Measurements from ENCODE around the gene TSHZ2.
"Not testable (repeated sequence)": the region's sequence is repeated elsewhere in the genome, so short reads cannot be mapped to it uniquely, and the experiment has no call there.

Gene TSHZ2

DNA sequence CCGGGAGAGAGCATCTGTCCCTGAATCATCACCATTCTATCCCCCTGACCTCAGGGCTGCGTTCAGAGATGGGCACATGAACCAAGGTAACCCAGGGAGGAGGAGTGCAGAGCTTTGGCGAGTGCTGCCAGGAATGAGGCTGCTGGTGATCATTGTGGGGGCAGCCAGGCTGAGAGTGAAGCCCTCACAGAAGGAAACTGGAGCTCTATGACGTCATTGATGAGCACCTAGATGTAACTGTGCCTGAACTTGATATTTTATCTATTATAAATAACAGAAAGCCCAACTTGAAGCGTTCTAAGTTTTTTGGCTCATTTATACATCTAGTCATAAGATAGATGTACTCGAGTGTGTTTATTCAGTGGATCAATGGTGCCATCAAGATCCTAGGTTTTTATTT lies 17.3 kb upstream of the TSHZ2 start:
- no peak for DNase-seq
- intact Hi-C loops (cut with DNase I) = no loop called here

DNA sequence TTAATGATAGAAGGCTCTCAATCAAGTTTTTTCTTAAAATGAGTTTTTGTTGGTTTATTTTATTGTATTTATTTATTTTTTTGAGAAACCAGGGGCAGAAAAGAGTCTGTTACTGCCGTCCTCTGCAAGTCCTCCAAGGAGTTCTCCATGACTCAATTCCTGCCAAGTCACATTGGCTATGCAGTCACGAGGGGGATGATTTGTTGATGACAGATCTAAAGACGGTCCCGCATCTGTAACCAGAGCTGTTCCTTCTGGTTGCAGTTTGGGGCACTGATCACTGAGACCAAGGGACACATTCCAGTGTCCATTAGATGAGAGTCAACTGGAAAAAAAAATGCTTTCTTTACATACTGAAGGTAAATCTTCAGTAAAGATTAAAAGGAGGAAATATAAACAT lies 13.9 kb upstream of the TSHZ2 start:
- intact Hi-C loops (cut with DNase I) = no loop called here
- no peak for DNase-seq

DNA sequence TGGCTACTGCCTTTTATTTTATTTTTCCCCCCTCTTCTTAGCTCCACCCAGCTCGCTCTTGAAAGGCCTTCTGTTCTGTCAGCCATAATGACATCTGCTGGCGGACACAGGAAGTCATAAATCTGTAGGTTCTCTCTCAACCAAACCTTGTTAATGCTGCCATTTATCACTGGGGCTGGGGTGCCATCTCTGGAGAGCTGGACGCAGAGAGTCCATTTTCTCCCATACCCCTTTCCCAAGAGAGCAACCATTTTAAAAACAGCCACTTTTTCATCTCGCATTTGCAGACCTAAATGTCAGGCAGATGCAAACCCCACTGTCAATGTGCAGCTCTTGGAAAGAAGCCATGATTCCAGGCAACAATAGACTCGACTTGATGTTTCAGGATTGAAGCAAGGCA lies 13.0 kb upstream of the TSHZ2 start:
- DNase-seq = peak in 7 of 42 donors; percentile 3 to 38 (median 14)
- intact Hi-C loops (cut with DNase I) = no loop called here

DNA sequence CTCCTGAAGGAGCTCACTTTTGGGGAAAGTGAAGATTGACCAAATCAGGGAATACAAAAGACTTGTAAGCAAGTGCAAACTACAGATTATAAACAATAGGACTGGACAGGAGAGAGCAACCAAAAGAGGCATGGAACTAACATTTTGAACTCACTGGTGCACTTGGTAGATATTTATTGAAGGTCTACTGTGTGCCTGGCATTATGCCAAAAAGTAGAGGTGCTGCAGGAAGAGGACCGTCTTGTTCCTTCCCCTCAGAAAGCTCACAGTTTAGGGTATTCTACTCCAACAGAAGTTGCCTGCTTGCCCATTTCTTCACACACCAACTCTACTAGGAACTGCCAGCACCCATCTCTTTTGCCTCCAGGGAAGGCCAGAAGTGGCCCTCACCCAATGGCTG lies 10.0 kb upstream of the TSHZ2 start:
- intact Hi-C loops (cut with DNase I) = no loop called here
- DNase-seq = no peak

DNA sequence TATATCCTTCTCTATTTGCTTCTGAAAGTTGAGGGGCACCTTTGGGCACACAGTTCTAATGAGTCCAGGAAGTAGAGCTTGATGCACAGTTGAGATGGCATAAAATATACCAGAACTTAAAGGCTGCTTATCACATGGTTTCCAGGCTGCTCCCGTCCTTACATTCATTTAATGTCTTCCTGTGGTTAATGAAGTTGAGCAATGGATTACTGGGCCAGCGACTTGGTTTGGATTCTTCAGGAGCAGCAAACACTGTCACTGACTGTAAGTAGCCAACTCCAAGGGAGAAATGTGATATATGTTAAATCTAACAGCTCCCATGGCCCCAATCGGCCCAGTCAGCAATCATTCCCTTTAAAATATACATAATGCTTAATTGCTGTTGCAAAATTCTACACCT lies 9.0 kb upstream of the TSHZ2 start:
- DNase-seq = no peak
- intact Hi-C loops (cut with DNase I) = no loop called here

DNA sequence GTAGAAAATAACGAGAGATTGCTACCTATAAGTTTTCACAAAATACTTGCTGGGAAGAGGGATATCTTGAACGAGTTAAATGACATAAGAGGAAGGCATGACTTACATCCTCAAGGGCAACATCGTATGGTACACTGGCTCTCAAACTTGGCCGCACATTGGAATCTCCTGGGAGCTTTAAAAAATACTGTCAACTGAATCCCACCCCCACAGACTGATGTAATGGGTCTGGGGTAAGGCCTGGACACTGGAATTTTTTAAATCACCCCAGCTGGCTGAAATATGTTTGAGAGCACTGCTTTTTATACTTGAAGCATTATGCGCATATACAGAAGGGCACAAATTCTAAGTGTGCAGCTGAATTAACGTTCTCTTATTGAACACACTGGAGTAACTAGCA lies 8.0 kb upstream of the TSHZ2 start:
- intact Hi-C loops (cut with DNase I) = no loop called here
- DNase-seq = no peak

DNA sequence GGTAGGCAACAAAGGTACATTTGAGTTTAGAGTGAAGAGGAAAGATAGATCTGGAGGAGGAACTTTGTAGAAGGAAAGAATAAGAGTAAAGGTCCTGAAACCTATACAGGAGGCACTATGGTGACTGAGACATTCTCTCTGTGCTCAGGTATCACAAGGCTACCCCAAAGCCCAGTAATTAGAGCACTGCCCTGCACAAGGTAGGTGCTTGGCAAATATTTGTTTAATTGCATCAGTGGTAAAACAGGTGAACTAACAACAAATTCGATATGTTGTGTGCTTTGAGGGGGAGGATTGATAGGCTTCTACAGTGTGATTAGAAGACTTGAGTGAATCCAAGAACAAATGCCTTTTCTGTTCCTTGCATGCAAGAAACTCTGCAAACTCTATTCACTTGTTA lies 6.8 kb upstream of the TSHZ2 start:
- intact Hi-C loops (cut with DNase I) = no loop called here
- DNase-seq = no peak

DNA sequence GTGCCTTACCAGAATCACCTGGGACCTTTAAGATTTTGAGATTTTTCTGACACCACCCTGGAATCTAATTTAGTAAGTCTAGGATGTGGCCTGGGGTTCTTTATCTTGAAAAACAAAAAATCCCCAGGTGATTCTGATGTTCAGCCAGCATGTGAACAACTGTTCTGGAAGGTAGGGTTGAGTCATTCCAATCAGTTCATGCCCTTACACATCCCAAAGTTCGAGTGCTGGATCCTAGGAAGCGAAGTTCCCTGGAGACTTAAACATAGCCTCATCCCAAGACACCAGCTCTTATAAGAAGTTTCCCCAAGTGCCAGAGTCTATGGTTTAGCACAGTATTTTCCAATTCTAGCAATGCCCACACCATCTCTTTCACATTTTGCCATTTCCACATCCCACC lies 6.3 kb upstream of the TSHZ2 start:
- intact Hi-C loops (cut with DNase I) = no loop called here
- DNase-seq = no peak

DNA sequence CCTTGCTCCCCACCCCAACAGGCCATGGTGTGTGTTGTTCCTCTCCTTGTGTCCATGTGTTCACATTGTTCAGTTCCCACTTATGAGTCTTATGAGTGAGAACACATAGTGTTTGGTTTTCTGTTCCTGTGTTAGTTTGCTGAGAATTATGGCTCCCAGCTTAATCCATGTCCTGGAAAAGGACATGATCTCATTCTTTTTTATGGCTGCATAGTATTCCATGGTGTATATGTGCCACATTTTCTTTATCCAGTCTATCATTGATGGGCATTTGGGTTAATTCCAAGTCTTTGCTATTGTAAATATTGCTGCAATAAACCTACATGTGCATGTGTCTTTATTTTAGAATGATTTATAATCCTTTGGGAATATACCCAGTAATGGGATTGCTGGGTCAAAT lies 5.6 kb upstream of the TSHZ2 start:
- intact Hi-C loops (cut with DNase I); DNase-seq: not testable (repeated sequence)

DNA sequence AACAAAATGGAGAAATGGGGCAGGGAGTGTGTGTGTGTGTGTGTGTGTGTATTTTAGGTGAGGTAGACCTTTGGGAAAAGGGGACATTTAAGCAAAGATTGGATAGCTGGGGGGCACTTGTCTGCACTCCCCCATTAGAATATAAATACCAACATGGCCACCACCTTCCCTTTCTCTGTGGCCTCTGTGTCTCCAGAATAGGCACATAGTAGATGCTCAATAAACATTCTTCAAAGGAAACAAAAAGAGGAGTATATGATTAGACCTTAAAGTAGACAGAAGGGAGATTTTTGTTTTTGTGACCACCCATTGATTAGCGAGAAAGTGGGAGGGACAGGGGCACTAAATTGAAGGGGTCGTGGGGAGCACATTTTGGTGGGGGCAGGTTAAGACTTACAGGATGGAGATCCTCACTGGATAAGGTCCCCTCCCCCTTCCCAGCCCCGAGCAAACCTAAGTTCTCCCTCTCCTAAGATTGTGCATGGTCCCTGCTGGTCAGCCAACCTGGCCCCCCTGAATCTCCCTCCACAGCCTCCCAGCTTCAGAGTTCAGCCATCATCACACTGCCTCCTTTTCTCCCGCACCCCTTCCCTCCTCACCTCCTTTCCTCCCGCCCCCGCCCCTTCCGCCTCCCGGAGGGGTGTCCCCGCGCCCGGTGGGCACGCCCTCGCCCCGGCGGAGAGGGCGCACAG lies 514 bp upstream of the TSHZ2 start:
- DNase-seq = no peak
- intact Hi-C loops (cut with DNase I) = no loop called here

DNA sequence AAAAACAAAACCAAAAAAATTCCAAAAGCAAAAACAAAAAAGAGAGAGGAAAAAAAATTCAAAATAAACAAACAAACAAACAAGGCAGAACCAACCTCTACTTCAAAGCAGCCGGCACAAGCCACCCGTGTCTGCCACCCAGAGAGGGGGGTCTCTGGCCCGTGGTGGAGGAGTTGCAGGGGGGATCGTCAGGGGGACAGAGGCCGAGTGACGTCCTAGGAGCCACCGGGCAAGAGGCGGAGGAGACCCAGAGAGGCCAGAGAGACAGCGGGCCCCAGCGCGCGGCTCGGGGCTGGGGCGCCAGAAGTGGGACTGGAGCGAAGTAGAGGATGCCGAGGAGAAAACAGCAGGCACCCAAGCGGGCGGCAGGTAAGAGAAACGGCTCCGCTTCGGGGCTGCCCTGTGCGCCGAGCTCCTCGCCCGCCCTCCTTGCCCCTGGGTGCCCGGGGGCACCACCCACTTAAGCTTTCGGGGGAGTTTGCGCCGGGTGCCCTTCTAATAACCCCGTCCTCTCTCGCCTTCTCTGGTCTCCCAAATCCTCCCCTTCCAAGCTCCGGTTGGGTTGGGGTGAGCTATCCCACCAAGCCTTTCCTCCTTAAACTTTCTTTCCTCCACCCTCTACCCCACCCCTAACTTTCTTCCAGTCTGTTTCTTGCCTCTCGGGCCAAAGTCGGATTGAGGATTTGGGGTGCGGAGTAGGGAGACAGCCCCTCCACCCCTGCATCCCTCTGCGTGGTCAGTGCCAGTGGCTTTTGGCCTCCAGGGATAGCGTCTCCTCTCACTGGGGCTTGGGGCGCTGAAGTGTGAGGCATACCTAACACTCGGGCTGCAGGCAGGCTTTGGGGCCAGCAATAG lies 1.0 kb downstream of the TSHZ2 start:
- intact Hi-C loops (cut with DNase I) = no loop called here
- DNase-seq = peak in 4 of 42 donors; percentile 4 to 17 (median 9)

DNA sequence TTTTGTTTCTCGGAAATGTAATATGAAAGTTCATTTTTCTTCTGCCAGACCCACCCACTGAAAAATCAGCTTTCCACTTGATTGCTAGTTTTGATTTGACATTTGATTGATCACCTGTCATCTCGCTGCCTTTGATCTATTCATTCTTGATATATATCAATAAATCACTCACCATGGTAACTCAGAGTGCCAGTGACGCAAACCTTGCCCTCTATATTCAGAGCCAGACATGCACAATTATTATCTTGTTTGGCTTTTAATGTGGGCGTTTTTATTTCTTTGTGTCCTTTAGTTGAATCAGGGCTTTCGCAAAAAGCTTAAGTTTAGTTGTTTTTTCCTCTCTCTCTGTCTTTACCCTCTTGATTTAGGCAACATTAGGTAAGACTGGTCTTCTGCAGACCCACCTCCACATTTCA lies 2.0 kb downstream of the TSHZ2 start:
- intact Hi-C loops (cut with DNase I) = no loop called here
- DNase-seq = no peak

DNA sequence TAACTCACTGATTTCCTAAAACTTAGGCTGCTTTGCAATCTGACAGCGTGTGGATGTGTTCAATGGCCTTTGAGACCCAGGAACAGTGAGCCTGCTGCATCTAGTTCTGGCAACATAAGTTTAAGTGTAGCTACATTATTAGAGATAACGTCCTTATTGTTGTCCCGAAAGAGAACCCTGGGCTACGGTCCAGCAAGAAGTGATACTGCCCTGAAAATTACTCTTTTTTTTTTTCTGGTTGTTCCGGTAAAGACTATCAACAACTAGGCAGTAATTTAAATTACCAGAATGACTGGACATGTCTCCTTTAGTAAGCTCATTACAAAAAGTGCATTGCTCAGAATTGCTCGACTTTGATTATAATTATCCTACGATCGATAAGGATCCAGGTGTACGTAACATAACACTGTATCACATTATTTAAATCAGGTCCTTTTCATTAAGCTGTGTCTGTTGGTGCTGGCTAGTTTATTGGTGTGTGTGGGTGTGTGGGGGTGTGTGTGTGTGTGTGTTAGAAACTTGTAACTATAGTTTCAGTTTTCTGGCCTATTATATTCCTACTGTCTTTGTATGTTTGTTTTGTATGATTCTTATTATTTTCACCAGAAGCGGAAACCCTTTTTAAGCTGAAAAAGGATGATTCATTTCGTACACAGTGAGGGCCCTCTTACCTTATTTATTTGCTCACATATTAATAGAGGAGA lies 3.0 kb downstream of the TSHZ2 start:
- no peak for DNase-seq
- intact Hi-C loops (cut with DNase I) = no loop called here

DNA sequence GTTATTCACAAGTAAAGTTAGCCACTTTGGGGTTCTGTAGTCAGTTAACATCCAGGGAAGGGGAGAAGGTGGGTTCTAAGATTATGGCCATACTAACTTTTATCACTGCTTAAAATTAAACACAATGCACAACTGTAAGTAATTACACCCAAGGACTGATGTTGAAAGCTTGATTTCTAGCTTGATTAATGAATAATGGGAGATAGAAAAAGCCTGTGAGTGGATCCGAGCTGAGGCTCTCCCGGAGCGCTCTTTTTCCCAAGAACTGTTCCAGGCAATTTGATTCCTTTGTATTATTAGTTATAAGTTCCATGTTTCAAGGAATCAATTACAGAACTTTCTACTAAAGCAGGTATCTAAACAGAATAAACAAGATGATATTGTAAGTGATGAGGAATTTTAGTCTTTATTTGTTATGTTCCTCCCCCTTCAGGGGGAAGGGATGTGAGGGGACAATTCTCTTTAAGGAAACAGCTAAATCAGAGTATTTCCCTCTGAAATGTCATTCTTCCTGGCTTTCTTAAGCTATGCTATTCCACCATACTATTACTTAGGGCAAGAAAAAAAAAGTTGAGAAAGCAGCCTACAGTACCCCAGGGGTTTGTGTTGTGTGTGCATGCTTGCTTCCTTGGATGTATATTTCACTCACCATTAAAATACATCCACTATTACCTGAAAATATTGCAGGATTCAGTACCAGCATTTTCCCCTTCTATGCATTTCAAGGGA lies 3.8 kb downstream of the TSHZ2 start:
- intact Hi-C loops (cut with DNase I) = no loop called here
- DNase-seq = no peak

DNA sequence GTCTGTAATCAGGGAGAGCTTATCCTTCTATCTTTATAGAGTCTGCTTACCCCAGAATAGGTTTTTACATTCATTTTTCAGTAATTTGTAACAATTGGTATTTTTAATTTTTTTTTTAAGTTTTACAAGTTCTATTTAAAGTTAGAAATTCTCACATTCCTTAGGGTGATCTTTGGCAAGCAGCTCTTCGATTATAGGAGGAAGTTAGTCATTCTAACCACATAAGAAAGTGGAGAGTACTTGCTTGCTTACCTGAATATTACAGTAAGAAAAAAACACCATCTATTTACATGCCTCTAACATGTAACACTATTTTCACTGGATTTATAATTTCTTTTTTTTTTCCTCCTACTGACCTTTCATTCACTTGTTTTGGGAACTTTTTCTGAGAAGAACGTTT lies 6.7 kb downstream of the TSHZ2 start:
- DNase-seq = no peak
- intact Hi-C loops (cut with DNase I) = no loop called here

DNA sequence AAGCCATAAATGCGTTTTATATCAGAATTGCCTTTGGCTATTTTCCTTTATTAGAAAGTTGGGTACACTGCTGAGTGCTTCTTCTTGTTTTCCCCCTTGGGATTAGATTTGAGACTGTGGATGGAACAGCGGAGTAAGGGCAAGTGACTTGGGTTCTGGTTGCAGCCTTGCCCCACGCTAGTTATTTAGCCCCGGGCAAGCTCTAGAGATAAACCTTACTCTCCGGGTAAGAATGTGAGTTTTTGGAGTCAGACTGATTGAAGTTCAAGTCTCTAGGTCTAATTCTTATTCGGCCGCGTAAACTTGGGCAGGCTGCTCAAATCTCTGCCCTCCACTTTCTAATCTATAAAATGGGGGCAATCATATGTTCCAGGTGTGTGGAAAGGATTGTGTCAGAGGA lies 8.9 kb downstream of the TSHZ2 start:
- intact Hi-C loops (cut with DNase I) = no loop called here

DNA sequence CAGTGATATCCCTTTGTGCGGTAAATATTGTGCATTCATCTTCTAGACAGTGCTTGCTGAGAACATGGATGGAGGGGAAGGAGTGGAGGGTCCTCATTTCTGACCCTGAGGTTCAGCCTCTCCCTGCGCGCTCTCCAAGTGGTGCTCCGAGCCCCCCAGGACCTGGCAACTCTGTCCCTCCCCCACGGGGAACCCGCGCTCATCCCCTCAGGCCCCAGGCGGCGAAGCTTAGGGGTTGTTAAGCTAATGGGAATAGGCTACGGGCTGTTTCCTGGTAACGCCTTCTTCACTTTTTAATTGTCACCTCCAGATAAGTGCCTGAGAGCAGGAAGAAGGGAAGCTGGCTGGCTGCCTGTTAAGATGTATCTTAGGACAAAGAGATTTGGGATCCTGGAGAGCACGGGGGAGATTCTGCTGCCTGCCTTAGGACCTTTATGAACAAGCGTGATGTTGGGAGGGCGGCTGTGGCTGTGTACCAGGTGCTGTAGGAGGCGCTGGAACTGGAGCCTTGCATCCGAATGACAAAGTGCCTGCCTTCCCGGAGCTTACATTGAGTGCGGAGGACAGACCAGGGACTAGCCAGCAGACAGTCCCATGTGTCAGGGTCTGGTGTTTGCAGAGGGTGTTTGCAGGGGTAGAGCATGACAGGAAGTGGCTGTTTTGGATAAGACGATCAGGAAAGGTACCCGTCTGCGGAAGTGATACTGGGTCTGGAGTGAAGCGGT lies 11.7 kb downstream of the TSHZ2 start:
- no peak for DNase-seq
- intact Hi-C loops (cut with DNase I) = no loop called here

More for the DNA sequence above, 8.9 kb downstream of the TSHZ2 start:
- DNase-seq = no peak

DNA sequence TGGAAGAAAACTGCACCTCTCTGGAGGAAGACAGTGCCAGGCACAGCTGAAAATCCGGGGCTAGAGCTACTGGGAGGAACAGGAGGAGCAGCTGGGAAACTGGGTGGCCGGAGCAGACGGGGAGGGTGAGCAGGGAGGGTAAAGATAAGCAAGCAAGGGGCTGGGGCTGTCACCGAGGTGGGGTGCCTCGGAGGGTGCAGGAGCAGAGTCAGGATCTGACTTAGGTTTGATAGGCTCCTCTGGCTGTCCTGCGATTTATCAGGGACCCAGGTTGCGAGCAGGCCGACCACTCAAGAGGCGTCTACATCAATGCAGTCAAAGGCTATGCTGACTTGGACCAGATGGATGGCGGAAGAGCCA lies 12.3 kb downstream of the TSHZ2 start:
- intact Hi-C loops (cut with DNase I) = no loop called here
- no peak for DNase-seq

DNA sequence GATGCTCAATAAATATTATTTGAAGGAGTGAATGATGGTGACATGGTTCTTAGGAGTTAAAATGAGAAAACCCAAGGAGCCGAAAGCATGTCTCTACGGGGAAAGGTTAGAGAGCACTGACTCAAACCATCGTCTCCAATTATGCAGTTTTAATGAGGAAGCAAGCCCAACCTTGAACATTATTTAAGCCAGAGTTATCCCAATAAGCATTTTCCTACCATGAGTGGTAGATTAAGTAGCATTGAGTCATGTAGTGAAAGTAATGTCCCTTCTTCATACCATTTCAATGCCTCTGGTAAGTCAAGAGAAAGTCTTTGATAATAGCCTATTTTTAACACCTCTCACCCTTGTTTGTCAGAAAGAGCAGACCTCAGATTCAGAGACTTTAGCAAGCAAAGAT lies 13.5 kb downstream of the TSHZ2 start:
- no peak for DNase-seq
- intact Hi-C loops (cut with DNase I) = no loop called here

Data from head of caudate nucleus (tissue), 42 donors.